ENCODE results near the gene SRSF8. TPM values are rescaled to one million over a fixed set of nuclear protein-coding genes. Genes with fewer than 3 reads are reported as not detected.
"Not testable (repeated sequence)": the region's sequence is repeated elsewhere in the genome, so short reads cannot be mapped to it uniquely, and the experiment has no call there.

SRSF8 gene
- total RNA-seq, 1 donor from 2014 or later, result 57.6 TPM

GRCh38 chr11:95104856-95105255, 38.1 kb downstream of the SRSF8 start:
- Mint-ChIP-seq H3K9me3 (ENCODE audit: unreplicated experiment) (no peaks in the 10 kb centered on the region), H3K27me3 (ENCODE audit: unreplicated experiment) (no peaks in the 10 kb centered on the region), H3K36me3 (ENCODE audit: unreplicated experiment) (peaks cover 14% of the 10 kb centered on the region), H3K4me1 (ENCODE audit: unreplicated experiment) (peaks cover 46% of the 10 kb centered on the region), H3K4me3 (ENCODE audit: unreplicated experiment) (no peak overlapping the region), H3K27ac (ENCODE audit: unreplicated experiment) (no peak overlapping the region)
- TF ChIP-seq CTCF (IDR thresholded peaks at IDR 0.05), result no peak
- DNase-seq (ENCODE audit: extremely low spot score, unreplicated experiment), result no peak

- no peaks in the 10 kb centered on the region for H3K27me3 Mint-ChIP-seq (ENCODE audit: unreplicated experiment)
- no peaks in the 10 kb centered on the region for H3K9me3 Mint-ChIP-seq (ENCODE audit: unreplicated experiment)
- TF ChIP-seq CTCF (IDR thresholded peaks at IDR 0.05), result no peak
- H3K36me3 Mint-ChIP-seq (ENCODE audit: unreplicated experiment), result peaks cover 13% of the 10 kb centered on the region
- H3K4me3 Mint-ChIP-seq (ENCODE audit: unreplicated experiment), result peak overlapping the region; percentile 64
- H3K4me1 Mint-ChIP-seq (ENCODE audit: unreplicated experiment), result peaks cover 53% of the 10 kb centered on the region
- no peak for DNase-seq (ENCODE audit: extremely low spot score, unreplicated experiment)
- peak overlapping the region; percentile 93 for H3K27ac Mint-ChIP-seq (ENCODE audit: unreplicated experiment)
Observed at GRCh38 chr11:95108159-95108611, 41.5 kb downstream of the SRSF8 start.

GRCh38 chr11:95108671-95109551, 42.2 kb downstream of the SRSF8 start:
- no peak for TF ChIP-seq CTCF (IDR thresholded peaks at IDR 0.05)
- H3K27ac Mint-ChIP-seq (ENCODE audit: unreplicated experiment), result peak overlapping the region; percentile 93
- peaks cover 19% of the 10 kb centered on the region for H3K36me3 Mint-ChIP-seq (ENCODE audit: unreplicated experiment)
- no peaks in the 10 kb centered on the region for H3K9me3 Mint-ChIP-seq (ENCODE audit: unreplicated experiment)
- peaks cover 52% of the 10 kb centered on the region for H3K4me1 Mint-ChIP-seq (ENCODE audit: unreplicated experiment)
- H3K4me3 Mint-ChIP-seq (ENCODE audit: unreplicated experiment), result peak overlapping the region; percentile 64
- no peaks in the 10 kb centered on the region for H3K27me3 Mint-ChIP-seq (ENCODE audit: unreplicated experiment)
- no peak for DNase-seq (ENCODE audit: extremely low spot score, unreplicated experiment)

GRCh38 chr11:95111471-95111870, 44.8 kb downstream of the SRSF8 start:
- peaks cover 42% of the 10 kb centered on the region for H3K4me1 Mint-ChIP-seq (ENCODE audit: unreplicated experiment)
- peaks cover 19% of the 10 kb centered on the region for H3K36me3 Mint-ChIP-seq (ENCODE audit: unreplicated experiment)
- not testable (repeated sequence) for H3K27ac Mint-ChIP-seq (ENCODE audit: unreplicated experiment); DNase-seq (ENCODE audit: extremely low spot score, unreplicated experiment); H3K27me3 Mint-ChIP-seq (ENCODE audit: unreplicated experiment); H3K9me3 Mint-ChIP-seq (ENCODE audit: unreplicated experiment); H3K4me3 Mint-ChIP-seq (ENCODE audit: unreplicated experiment)

- H3K36me3 Mint-ChIP-seq (ENCODE audit: unreplicated experiment), result peaks cover 19% of the 10 kb centered on the region
- no peaks in the 10 kb centered on the region for H3K27me3 Mint-ChIP-seq (ENCODE audit: unreplicated experiment)
- H3K9me3 Mint-ChIP-seq (ENCODE audit: unreplicated experiment), result no peaks in the 10 kb centered on the region
- no peak for TF ChIP-seq CTCF (IDR thresholded peaks at IDR 0.05)
- no peak for DNase-seq (ENCODE audit: extremely low spot score, unreplicated experiment)
- no peak overlapping the region for H3K27ac Mint-ChIP-seq (ENCODE audit: unreplicated experiment)
- H3K4me3 Mint-ChIP-seq (ENCODE audit: unreplicated experiment), result no peak overlapping the region
- peaks cover 37% of the 10 kb centered on the region for H3K4me1 Mint-ChIP-seq (ENCODE audit: unreplicated experiment)
Observed at GRCh38 chr11:95111923-95112540, 45.3 kb downstream of the SRSF8 start.

Data from osteocyte (in vitro differentiated cells).